Purkinje cell (primary cell): ENCODE data around the gene ANGPTL1. TPM values are rescaled to one million over a fixed set of nuclear protein-coding genes. Genes with fewer than 3 reads are reported as not detected.

ENCODE experiments used
- polyA plus RNA-seq: library from polyadenylated mRNA; unstranded; fragments of >200 nt; fragmentation: Nextera tagmentation; gene quantifications from 2 replicates; pipeline ENCODE4 v1.2.1, GENCODE V29; 2014

The ANGPTL1 gene
- polyA plus RNA-seq, result 0.52 TPM in 1 of 2 replicates, not detected in the other

GRCh38 chr1:178870944-178871343 lies at the start of gene ANGPTL1:
ANGPTL1 (minus strand) TSS chr1:178871077; CDS start chr1:178865776, 5,301 bp downstream.

Other genes with a start within 250 kb of the ANGPTL1 start
- 6.1 TPM in 2 replicates for gene RALGPS2, start 145.8 kb downstream of the ANGPTL1 start, polyA plus RNA-seq
- gene FAM20B, start 154.8 kb upstream of the ANGPTL1 start, polyA plus RNA-seq, result 15.2 and 19.3 TPM in 2 replicates
- gene TOR3A, start 211.0 kb upstream of the ANGPTL1 start, polyA plus RNA-seq, result 4.7 and 6.6 TPM in 2 replicates